ENCODE data around the gene HECTD3.
"Not testable (repeated sequence)": the region's sequence is repeated elsewhere in the genome, so short reads cannot be mapped to it uniquely, and the experiment has no call there.

Gene HECTD3

DNA sequence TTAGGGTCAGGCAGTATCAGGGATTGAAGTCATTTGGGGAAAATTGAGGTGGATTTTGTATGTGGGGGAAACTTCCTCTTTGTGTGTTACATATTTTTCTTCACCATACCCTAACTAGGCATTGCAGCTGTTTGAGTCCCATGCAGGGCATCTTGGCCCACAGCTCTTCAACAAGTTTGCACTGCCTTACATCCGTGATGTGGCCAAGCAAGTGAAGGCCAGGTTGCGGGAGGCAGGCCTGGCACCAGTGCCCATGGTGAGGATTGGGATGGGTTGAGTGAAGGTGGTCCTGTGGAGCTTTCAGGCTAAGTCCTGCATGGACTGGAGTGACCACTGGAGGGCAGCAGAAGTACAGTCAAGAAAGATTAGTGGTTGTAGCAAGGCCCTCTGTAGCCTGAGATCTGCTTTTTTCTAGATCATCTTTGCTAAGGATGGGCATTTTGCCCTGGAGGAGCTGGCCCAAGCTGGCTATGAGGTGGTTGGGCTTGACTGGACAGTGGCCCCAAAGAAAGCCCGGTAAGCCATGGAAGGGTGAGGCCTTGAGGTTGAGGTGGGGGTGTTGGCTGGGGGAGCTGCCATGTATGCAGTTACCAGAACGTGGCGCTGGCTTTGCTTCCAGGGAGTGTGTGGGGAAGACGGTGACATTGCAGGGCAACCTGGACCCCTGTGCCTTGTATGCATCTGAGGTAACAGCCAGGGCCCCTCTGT lies 3.4 kb upstream of the HECTD3 start:
- DNase-seq (ENCODE audit: low read depth in 4 of 4, low spot score in 1 of 4) = peak; percentile 62 to 67 (median 64)

DNA sequence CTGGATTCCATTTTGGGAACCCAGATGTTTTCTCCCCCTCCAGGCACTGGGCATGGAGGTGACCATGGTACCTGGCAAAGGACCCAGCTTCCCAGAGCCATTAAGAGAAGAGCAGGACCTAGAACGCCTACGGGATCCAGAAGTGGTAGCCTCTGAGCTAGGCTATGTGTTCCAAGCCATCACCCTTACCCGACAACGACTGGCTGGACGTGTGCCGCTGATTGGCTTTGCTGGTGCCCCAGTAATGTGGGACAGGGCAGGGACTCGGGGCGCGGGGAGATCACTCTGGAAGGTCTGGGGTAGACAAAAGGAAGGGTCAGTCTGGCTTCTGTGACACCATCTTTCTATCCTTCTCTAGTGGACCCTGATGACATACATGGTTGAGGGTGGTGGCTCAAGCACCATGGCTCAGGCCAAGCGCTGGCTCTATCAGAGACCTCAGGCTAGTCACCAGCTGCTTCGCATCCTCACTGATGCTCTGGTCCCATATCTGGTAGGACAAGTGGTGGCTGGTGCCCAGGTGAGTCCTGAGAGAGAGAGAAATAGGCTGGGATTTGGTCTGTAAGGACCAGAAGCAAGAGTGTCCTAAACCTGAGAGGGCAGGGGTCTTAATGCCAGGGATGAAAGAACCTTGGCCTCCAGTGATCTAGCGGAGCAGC lies 2.6 kb upstream of the HECTD3 start:
- DNase-seq (ENCODE audit: low read depth in 4 of 4, low spot score in 1 of 4) = no peak

DNA sequence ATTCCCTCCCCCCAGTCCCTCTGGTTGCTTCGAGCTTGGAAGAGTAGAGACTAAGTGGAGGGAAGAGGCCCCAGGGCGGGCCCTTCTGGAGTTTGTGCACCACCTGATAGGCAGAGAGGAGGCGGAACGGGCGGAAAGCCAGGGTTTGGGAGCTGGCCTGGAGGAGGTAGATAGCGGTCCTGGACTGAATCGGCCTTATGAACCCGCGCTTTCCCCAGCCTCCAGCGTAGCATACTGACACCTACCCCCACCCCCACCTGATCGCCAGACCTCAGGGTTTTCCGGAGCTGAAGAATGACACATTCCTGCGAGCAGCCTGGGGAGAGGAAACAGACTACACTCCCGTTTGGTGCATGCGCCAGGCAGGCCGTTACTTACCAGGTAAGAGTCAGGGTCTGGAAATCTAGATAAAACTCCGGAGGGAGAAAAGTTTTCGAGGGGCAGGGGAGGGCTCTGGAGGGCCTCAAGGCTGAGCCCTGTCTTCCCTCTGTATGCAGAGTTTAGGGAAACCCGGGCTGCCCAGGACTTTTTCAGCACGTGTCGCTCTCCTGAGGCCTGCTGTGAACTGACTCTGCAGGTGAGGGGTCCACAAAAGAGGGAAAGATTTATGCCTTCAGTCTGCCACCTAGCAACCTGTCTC lies 1.6 kb upstream of the HECTD3 start:
- DNase-seq (ENCODE audit: low read depth in 4 of 4, low spot score in 1 of 4) = peak in 2 of 4 experiments; percentile 27 to 46

DNA sequence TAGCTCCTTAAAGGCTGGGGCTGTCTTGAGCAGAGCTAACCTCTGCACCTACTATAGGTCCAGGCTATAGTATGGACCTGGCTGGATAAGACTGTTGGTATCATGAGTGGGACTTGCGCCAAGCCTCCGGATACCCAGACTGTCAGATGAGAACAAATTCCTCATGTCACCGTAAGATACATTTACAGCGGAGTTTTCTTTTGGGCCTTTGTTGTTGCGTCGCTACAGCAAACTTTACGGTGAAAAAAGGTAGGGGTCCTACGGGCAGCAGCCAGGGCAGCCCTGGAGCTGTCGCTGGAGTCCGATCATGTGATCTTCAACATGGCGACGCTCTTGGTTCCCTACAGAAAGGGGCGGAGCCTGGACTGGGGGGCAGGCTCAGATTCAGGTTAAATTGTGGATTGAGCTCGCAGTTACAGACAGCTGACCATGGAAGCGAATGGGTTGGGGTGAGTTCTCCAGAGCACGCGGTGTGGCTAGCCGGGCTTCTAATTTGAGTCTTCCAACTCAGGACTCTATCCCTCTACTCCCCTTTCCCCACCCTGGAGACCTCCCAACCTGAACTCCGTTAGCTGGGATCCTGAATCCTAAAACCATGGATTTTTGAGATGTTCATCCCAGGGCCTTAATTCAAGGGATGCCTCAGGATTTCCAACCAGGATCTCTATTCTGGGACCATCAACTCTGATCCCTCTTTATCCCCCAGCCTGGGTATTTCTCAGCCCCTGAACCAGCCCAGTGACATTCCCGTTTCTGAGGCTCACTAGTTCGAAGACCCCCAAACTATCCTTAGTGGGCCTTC lies 914 bp upstream of the HECTD3 start, which contains the start of gene UROD:
UROD (plus strand) TSS at position 418 of the 802 bp plus-strand sequence; CDS start at position 430, 12 bp downstream.
- peak; percentile 57 to 93 (median 73) for DNase-seq (ENCODE audit: low read depth in 4 of 4, low spot score in 1 of 4)

DNA sequence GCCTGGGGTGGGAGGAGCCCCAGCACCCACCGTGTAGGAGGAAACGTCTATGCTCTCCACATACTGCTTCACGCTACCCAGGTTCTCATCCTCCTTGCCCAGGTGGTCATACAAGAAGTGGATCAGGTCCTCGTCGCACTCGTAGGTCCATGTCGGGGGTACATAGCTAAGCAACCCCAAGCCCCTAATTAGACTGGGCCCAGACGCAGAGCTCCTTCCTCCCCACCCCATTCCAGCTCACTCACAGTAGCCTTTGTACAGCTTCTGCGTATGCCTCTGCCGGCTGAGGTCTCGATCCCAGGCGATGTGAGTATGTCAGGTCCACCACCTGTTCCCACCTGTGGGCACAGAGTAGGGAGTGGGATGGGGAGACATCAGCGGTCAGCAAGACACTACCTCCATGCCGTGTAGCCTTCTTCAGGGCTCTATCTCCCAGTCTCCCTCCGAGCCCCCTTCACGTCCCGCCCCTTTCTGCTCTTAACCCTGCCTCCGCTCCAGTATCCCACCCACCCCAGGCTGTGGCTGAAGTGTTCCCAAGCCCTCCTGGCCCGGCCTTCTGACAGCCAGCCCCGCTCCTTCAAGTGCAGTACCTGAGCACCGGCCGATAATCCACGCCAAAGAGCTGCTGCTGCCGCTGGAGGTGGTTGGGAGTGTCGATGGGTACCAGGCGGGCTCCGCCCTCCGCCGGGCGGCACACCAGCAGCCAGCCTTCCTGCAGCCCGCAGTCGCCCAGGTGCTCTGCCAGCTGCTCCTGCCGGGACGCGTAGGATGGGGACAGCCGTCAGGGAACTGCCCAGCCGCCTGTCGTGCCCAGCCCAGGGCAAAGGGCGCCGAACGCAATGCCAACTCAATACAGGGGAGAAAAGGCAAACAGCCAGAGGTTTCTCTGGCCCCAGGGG lies 919 bp downstream of the HECTD3 start:
- no peak for DNase-seq (ENCODE audit: low read depth in 4 of 4, low spot score in 1 of 4)

DNA sequence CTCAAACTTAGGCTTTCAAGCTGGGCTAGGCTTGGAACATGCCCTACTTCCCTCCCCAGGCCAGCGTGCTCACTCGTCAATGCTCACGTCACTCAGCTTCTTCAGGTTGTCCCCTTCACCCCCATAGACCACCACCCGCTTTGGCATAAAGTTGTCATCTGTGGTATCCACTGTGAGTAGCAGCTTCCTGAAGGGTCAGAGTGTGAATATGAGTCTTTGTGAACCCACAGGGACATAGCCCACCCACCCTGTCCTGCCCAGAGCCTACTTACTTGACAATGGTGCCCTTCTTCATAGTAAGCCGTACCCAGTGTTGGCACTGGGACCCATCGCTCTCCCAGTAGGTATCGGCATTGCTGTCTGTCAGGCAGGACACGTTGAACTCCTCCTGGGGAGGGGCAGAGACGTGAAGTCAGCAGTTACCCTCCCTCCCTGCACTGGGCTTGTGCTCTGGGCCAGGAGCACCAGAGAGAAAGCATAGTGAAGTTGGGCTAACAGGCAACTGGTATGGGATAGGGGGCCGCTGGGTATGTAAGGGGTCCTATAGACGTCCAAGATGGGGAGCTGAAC lies 1.7 kb downstream of the HECTD3 start:
- DNase-seq (ENCODE audit: low read depth in 4 of 4, low spot score in 1 of 4) = no peak

DNA sequence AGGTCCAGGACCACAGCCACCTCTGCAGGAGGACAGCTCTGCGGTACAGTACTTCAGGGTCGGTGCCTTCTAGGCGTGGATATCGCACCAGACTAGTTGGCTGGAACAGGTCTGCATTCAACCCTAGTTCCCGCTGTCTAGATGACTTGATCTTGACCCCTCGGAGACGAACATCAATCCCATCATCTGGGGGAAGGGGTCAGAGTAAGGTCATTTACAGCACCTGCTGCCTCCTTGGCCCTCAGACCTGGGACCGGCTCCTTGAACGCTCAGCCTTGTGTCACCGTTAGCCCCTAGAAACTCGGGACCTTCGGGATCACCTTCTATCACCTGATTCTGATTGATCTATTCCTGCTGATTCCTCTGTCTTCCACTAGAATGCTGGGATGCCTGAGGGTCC lies 2.6 kb downstream of the HECTD3 start:
- no peak for DNase-seq (ENCODE audit: low read depth in 4 of 4, low spot score in 1 of 4)

DNA sequence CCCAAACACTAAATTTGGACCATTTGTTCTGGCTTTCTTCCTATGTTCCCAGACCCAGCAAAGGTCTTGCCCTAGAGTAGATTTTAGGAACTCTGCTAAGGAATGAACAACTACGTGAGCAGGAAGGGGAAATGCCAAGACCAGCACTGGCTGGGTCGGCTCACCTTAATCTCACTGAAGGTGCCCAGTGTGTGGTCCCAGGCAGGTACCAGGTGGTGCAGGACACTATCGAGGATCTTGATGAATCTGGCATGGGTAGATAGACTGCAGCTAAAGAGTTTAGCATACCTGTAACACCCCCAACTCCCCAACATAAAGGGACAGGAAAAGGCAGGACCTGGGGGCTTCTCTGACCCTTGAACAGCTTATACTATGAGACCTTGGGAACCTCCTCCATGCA lies 3.0 kb downstream of the HECTD3 start:
- no peak for DNase-seq (ENCODE audit: low read depth in 4 of 4, low spot score in 1 of 4)

DNA sequence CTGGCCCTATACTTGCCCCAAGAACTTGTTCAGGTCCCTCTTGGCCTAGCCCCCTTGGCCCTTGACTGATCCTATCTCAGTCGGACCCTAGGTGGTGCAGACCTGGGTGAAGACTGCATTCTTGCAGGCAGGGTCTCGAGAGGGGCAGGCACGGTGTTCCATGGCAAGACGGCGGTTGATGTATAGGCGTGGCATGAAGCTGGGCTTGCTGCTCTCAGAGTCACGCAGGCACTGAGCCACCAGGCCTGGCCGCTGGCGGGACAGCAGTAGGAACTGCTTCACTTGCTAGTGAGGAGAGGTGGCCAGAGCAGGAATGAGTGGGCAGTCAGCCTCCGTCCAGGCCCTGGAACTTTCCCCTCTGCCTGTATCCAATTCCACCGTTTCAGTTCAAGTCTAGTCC lies 3.8 kb downstream of the HECTD3 start:
- DNase-seq (ENCODE audit: low read depth in 4 of 4, low spot score in 1 of 4) = no peak

DNA sequence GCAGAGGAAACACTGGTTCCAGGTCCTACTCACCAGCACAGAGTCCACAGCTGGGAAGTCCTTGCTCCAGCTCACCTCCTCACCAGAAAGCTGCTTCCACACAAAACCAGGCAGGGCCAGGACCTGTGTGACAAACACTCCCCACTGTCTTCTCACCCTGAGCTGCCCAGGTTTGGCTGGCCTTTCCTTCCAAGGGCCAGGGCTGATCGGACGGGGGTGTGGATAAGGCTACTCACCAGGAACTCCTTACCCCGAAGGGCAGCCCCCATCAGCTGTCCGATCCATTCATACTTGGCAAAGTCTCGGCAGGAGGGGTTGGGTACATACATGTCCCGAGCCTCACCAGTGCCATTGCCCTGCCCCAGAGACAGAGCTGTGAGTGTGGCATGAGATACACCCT lies 5.4 kb downstream of the HECTD3 start:
- DNase-seq (ENCODE audit: low read depth in 4 of 4, low spot score in 1 of 4) = no peak

DNA sequence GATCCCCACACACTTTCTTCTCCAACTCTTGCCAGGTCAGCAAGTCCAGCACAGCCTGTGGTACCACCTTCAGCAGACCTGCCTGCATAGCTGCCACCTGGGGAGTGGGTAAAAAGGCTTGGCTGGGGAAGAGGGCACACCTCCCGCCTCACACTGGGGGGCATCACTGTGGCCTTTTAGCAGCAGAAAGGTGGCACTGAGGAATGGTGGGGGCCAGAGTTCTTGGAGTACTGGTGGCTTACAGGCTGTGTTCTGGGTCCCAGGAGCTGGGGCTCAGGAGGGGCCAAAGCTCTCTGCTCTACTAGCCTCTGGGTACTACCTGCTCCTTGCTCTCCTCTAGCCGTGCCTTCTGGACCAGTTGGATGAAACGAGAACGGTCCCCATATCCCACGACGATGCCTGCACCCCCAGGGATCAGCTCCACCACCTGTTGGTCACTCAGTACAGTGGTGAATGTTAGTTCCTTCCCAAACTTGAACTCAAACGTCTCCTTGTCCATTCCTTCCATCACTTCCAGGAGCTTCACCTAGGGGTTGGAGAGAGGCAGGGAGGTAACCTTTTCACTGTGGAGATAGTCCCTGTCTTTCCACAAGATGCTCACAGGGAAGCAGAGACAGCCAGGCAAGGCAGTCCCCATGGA lies 6.7 kb downstream of the HECTD3 start:
- DNase-seq (ENCODE audit: low read depth in 4 of 4, low spot score in 1 of 4) = no peak

DNA sequence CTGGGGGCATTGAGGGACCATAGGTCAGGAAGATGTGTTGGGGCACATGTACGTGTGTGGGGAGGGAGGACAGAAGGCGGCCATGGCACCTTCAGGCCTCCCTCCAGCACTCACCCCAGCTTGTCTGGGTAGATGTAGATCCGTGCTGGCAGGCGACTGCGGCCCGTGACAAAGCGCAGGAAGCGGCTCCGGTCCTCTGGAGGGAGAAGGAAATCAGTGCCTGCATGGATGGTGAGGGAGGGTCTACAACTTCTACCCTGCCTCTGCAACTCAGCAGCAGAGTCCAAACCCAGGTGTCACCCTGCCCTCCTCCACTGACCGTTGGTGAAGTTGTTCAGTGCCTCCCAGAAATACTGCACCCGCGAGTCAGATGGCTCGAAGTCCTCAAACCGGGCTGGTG lies 7.4 kb downstream of the HECTD3 start:
- no peak for DNase-seq (ENCODE audit: low read depth in 4 of 4, low spot score in 1 of 4)

DNA sequence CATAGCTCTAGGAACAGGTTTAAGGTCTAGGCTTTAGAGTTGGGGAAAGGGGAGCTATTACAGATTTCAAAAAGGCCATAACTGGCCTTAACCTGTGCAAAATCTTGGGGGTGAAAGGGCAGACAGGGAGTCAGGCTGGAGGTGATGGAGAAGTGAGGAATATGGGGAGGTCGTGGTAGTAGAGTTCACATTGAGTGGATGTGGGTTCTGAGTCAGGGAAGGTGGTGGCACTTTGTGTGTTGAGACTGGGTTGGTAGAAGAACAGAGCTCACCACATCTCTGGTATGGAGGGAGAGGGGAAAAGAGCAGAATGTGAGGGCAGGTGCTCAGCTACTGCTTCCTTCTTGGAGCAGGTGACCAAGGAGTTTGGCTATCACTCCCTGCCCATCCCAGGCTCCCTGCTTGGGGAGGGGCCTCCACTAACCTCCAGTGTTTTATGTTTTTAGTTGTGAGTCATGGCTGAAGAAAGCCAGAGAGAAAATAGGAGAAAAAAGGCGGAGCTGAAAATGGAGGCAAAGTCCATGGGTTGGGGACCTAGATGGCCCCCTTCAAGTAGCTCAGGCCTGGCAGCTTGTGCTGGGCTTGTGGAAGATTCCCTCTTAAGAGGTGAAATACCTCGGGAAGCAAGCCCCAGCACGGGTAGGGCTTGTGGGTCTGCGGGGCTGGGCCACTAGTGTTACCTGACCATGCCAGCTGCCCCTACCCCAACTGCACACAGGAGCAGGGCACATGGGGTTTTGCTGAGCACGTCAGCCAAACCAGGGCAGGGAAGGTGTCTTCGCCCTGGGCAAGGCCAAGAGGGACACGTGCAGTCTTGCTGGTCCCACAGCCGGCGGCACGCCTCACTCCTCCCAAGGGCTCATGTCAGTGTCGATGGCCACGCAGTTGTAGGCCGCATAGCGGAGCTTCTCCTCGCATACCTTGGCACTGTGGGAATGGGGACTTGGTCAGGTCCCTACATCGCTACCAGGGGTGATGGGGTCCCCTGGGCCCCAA lies 8.2 kb downstream of the HECTD3 start:
- DNase-seq (ENCODE audit: low read depth in 4 of 4, low spot score in 1 of 4) = no peak

DNA sequence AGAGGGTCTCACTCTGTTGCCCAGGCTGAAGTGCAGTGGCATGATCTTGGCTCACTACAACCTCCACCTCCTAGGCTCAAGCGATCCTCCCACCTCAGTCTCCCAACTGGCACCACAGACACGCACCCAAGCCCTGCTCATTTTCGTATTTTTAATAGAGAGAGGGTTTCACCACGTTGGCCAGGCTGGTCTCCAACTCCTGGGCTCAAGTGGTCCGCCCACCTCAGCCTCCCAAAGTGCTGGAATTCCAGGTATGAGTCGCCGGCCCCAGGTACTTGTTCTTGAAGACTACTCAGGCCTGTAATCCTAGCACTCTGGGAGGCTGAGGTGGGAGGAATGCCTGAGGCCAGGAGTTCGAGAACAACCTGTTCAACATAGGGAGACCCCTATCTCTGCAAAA lies 9.5 kb downstream of the HECTD3 start:
- DNase-seq (ENCODE audit: low read depth in 4 of 4, low spot score in 1 of 4) = not testable (repeated sequence)

DNA sequence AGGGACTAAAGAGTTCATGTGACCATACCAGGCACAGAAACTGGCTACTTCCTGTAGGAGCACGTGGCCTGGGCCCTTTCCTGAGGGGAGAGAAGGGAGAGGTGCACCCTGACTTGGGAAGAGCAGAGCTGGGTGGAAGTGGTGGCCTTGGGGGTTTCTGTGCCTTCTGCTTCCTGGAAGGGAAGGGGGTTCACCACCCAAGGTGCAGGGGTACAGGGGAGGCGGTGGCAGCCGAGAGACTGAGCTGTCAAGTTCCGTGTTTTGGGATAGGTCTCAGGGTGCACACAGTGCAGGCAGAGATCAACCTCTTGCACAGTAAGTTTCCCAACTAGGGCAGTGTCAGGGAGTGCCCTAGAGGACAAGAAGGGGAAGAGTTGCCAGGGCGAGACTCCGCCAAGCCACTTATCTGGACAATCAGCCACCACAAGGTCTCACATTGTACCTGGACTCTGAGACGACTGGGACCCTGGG lies 10.1 kb downstream of the HECTD3 start:
- no peak for DNase-seq (ENCODE audit: low read depth in 4 of 4, low spot score in 1 of 4)

DNA sequence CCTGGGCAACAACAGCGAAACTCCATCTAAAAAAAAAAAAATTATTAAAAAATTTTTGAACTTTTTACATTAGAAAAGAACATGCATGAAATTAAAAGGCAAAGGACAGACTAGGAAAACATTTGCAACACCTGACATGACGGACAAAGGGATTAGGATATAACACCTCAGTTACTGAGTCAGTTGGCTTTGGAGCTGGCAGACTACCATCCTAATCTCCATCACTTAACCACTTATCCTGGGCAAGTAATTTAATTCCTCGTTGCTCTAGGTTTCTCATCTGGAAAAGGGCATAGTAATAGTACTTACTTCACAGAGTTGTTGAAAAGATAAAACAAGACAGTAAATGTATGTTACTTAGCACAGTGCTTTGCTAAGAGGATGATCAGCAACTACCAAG lies 11.9 kb downstream of the HECTD3 start:
- no peak for DNase-seq (ENCODE audit: low read depth in 4 of 4, low spot score in 1 of 4)

DNA sequence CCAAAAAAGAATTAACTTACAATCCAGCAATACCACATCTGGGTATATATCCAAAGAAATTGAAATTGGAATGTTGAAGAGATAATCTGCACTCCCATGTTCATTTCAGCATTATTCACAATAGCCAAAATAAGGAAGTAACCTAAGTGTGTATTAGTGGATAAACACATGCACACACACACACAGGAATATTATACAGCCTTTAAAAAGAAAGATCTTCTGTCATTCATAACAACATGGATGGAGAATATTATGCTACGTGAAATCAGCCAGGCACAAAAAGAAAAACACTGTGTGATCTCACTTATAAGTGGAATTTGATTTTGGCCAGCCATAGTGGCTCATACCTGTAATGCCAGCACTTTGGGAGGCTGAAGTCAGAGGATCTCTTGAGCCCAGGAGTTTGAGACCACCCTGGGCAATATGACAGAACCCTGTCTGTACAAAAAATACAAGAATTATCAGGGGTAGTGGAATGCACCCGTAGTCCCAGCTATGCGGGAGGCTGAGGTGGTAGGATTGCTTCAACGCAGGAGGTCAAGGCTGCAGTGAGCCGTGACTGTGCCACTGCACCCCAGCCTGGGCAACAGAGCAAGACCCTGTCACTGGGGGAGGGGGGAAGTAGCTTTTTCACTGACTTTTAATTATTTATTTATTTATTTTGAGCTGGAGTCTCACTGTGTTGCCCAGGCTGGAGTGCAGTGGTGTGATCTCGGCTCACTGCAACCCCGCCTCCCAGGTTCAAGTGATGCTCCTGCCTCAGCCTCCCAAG lies 15.5 kb downstream of the HECTD3 start:
- no peak for DNase-seq (ENCODE audit: low read depth in 4 of 4, low spot score in 1 of 4)

Measured in stimulated activated CD4-positive, alpha-beta T cell treated with anti-CD3 and anti-CD28 coated beads, Interleukin-1b, Interleukin-23, amount 100 ng/mL, for 24 hours (primary cell).